ENCODE data around the gene COPS8. TPM values are rescaled to one million over a fixed set of nuclear protein-coding genes. Genes with fewer than 3 reads are reported as not detected.

Gene COPS8
- total RNA-seq (99.7 and 155 TPM in 2 replicates), polyA plus RNA-seq (139 and 186 TPM in 2 replicates)

DNA sequence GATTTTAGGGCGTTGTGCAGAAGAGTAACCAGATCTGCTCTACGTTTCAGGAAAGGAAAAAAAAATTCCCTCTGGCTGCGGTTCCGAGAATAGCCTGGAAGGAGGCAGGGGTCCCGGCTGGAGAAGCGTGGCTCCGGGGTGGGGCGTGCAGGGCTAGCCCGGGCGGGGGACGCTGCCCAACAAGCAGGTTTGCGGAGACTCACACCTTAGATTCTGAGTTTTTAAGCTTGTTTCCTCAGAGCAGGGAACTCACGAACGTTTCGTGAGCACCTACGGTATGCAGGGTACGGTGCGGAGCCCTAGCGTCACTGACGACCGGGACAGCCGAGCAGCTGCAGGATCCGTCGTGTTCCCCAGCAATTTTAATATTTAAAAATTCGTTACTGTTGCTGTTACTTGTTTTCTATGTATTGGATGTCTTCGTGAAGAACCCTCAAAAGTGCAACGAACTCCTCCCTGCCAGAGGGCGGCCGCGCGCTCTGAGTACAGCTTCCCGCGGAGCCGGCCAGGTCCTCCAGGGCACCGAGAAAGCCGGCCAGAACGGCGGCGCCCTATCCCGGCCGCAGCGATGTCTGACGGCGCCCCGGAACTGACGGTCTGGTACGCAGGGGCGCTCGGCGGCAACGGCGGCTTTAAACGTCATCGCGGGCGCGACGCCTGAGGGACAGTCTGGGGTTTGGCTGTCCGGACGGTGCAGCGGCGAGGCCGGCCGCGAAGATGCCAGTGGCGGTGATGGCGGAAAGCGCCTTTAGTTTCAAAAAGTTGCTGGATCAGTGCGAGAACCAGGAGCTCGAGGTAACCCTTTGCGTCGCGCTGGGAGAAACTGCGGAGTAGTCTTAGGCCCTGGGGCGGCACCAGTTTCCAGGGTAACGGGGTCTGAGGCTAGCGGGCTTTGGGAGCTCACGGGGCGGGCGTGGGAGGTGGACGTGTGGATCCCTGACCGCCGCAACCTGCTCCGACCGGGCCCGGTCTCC, at the start of gene COPS8:
TSS of gene COPS8 (plus strand) at position 642 of the 974 bp plus-strand sequence. CDS start at position 718, 76 bp downstream.
- peaks cover 14% of the 10 kb centered on the region for H3K4me1 ChIP-seq (ENCODE audit: low read depth)
- H3K27ac ChIP-seq, result peak within 1 kb of the TSS; percentile 89

DNA sequence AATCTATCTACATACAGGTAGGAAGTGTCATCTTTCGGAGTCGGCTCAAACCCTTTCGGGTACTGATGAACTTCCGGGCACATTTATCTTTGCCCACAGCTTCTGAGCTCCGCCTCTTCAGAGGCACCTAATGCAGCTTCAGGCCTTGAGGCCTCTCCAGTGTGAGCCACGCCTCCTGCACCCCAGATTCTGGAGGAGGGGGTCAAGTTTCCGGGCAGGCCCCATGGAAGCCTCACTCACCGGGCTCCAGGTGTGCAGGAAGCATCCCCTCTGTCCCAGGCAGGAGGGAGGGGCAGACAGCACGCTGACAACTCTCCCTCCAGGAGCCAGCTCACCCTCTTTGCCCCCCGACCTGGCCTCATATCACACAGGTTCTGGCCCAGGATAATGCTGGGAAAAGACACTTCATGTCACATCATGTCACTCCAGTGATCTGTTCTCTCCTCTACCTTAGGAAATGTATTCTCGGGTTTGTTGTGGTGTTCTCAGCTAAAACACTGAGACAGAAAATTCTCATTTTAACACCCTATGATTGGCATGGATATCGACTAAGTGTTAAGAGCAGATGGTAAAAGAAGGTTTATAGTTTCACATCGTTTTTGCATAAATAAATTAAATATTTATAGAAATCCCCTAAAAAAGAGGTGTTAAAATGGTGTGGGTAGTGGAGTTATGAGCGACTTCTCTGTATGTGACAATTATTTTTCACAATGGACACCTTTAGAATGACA, 46.2 kb upstream of the COPS8 start:
- Histone ChIP-seq H3K9me3 (ENCODE audit: low read depth) (no peaks in the 10 kb centered on the region), H3K27me3 (no peaks in the 10 kb centered on the region), H3K4me1 (ENCODE audit: low read depth) (no peaks in the 10 kb centered on the region), H3K4me3 (no peak overlapping the region), H3K27ac (no peak overlapping the region), H3K36me3 (no peaks in the 10 kb centered on the region)
- TF ChIP-seq, protein P1, sequence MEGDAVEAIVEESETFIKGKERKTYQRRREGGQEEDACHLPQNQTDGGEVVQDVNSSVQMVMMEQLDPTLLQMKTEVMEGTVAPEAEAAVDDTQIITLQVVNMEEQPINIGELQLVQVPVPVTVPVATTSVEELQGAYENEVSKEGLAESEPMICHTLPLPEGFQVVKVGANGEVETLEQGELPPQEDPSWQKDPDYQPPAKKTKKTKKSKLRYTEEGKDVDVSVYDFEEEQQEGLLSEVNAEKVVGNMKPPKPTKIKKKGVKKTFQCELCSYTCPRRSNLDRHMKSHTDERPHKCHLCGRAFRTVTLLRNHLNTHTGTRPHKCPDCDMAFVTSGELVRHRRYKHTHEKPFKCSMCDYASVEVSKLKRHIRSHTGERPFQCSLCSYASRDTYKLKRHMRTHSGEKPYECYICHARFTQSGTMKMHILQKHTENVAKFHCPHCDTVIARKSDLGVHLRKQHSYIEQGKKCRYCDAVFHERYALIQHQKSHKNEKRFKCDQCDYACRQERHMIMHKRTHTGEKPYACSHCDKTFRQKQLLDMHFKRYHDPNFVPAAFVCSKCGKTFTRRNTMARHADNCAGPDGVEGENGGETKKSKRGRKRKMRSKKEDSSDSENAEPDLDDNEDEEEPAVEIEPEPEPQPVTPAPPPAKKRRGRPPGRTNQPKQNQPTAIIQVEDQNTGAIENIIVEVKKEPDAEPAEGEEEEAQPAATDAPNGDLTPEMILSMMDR (IDR thresholded peaks at IDR 0.05; ENCODE audit: low read depth, low read length), result no peak
- DNase-seq (ENCODE audit: low read depth in 1 of 2, low spot score in 1 of 2), result no peak

More for the DNA sequence above, at the start of gene COPS8:
- H3K9me3 ChIP-seq (ENCODE audit: low read depth), result no peaks in the 10 kb centered on the region
- H3K27me3 ChIP-seq, result no peaks in the 10 kb centered on the region
- H3K36me3 ChIP-seq, result peaks cover 13% of the 10 kb centered on the region
- DNase-seq (ENCODE audit: low read depth in 1 of 2, low spot score in 1 of 2), result peak; percentile 97
- H3K4me3 ChIP-seq, result peak within 1 kb of the TSS; percentile 72
- TF ChIP-seq, protein P1 (IDR thresholded peaks at IDR 0.05; ENCODE audit: low read depth, low read length), result peak; percentile 19

DNA sequence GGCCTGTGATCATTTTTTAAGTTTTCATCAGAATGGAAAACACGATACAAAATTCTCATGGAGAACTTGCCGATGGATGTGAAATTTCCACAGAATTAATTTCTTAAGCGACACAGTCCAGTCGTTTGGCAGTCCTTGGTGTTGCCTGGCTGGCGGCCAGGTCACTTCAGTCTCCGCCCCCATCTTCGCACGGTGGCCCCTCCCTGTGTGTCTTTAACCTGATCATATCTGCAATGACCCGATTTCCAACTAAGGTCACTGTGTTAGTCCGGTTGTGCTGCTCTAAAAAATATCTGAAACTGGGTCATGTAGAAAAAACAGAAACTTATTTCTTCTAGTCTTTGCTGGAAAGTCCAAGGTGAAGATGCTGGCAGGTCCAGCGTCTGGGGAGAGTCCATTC, 44.5 kb upstream of the COPS8 start:
- H3K4me1 ChIP-seq (ENCODE audit: low read depth), result no peaks in the 10 kb centered on the region
- no peaks in the 10 kb centered on the region for H3K27me3 ChIP-seq
- H3K27ac ChIP-seq, result no peak overlapping the region
- H3K4me3 ChIP-seq, result no peak overlapping the region
- no peaks in the 10 kb centered on the region for H3K36me3 ChIP-seq
- H3K9me3 ChIP-seq (ENCODE audit: low read depth), result no peaks in the 10 kb centered on the region
- DNase-seq (ENCODE audit: low read depth in 1 of 2, low spot score in 1 of 2), result no peak
- TF ChIP-seq, protein P1 (IDR thresholded peaks at IDR 0.05; ENCODE audit: low read depth, low read length), result no peak

DNA sequence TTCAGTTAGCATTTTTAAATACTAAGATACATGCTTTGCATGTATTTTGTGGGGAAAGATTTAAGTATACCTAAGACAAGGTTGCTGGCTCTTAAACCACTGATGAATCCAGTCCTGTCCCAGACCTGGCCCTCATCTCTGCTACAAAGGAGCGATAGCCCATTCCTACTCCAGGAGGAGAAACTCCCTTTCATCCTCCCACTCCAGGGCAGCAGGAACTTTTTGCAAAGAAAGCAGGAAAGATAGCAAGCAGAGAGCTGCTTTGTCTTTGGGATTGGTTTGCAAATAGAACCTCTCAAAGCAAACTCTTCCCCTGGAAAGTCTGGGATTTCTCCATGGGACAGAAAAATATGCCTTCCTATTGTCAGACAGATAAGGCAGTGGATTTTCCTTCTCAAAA, 43.6 kb upstream of the COPS8 start:
- no peak overlapping the region for H3K27ac ChIP-seq
- H3K4me3 ChIP-seq, result no peak overlapping the region
- no peak for DNase-seq (ENCODE audit: low read depth in 1 of 2, low spot score in 1 of 2)
- no peaks in the 10 kb centered on the region for H3K9me3 ChIP-seq (ENCODE audit: low read depth)
- H3K36me3 ChIP-seq, result no peaks in the 10 kb centered on the region
- TF ChIP-seq, protein P1 (IDR thresholded peaks at IDR 0.05; ENCODE audit: low read depth, low read length), result no peak
- H3K27me3 ChIP-seq, result no peaks in the 10 kb centered on the region
- H3K4me1 ChIP-seq (ENCODE audit: low read depth), result no peaks in the 10 kb centered on the region

DNA sequence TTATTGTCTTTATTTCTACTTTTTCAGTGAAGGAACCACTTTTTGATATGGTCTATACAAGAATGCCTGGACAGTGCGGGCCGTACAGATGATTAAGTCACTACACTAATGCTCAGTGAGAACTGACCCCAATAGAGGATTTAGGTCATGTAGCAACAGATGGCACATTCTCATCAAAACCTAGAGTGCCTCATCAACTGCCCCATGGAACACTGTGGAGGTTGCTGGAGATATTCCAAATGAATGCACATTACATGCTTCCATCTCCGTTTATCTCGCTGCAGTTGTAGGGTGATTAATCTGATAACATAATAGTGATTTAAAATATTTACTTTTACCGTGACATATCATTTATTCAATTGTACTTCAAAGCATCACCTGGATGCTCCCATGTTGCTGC, 41.8 kb upstream of the COPS8 start:
- no peak overlapping the region for H3K4me3 ChIP-seq
- H3K27ac ChIP-seq, result no peak overlapping the region
- H3K9me3 ChIP-seq (ENCODE audit: low read depth), result no peaks in the 10 kb centered on the region
- TF ChIP-seq, protein P1 (IDR thresholded peaks at IDR 0.05; ENCODE audit: low read depth, low read length), result no peak
- no peaks in the 10 kb centered on the region for H3K27me3 ChIP-seq
- DNase-seq (ENCODE audit: low read depth in 1 of 2, low spot score in 1 of 2), result no peak
- H3K36me3 ChIP-seq, result no peaks in the 10 kb centered on the region
- H3K4me1 ChIP-seq (ENCODE audit: low read depth), result no peaks in the 10 kb centered on the region
